HepG2 (cell line): ENCODE measurements around the gene ENG. TPM values are rescaled to one million over a fixed set of nuclear protein-coding genes. Genes with fewer than 3 reads are reported as not detected.

Experiments used
- CHCHD3 ChIP-seq: sonication (generic); formaldehyde crosslinking; IDR thresholded peaks from 2 replicates; pipeline ENCODE4 v1.8.0; 2022; ENCODE audit warnings: mild to moderate bottlenecking, missing genetic modification reagents, moderate library complexity
- ELF1 ChIP-seq: sonication (generic); formaldehyde crosslinking; IDR thresholded peaks from 2 replicates; pipeline ENCODE4 v1.4.0; 2020; ENCODE audit warnings: missing genetic modification reagents
- FOXK2 ChIP-seq: fragments of 450-650 bp; IDR thresholded peaks from 2 replicates; pipeline ENCODE4 v1.6.1; 2016
- GABPA ChIP-seq, 2 experiments: IDR thresholded peaks; 2 replicates each; pipeline ENCODE4 v1.6.1; 2011 to 2016; ENCODE audit warnings: low read depth in 2 of 2, low read length in 1 of 2, missing biosample characterization in 1 of 2, missing genetic modification characterization in 1 of 2
- GATA4 ChIP-seq: sonication (generic); IDR thresholded peaks from 2 replicates; pipeline ENCODE4 v1.6.1; 2016; ENCODE audit warnings: antibody characterized with exemption, low read depth, borderline replicate concordance
- JDP2 ChIP-seq: sonication (generic); formaldehyde crosslinking; IDR thresholded peaks from 2 replicates; pipeline ENCODE4 v1.8.1; 2022; ENCODE audit warnings: missing genetic modification reagents, borderline replicate concordance
- KMT2B ChIP-seq: IDR thresholded peaks from 2 replicates; pipeline ENCODE4 v1.6.1; 2016; ENCODE audit warnings: missing genetic modification reagents, missing compliant biosample characterization
- RBFOX2 ChIP-seq: fragments of 200-400 bp; formaldehyde crosslinking; IDR thresholded peaks from 2 replicates; pipeline ENCODE4 v1.6.1; 2017; ENCODE audit warnings: low read depth, mild to moderate bottlenecking, low read length
- SNAI1 ChIP-seq: sonication (generic); formaldehyde crosslinking; IDR thresholded peaks from 2 replicates; pipeline ENCODE4 v1.5.0; 2020; ENCODE audit warnings: mild to moderate bottlenecking, missing genetic modification reagents, borderline replicate concordance
- TBX2 ChIP-seq: sonication (generic); formaldehyde crosslinking; IDR thresholded peaks from 2 replicates; pipeline ENCODE4 v1.5.0; 2020; ENCODE audit warnings: missing genetic modification reagents, mild to moderate bottlenecking, borderline replicate concordance
- ZFX ChIP-seq: sonication (generic); formaldehyde crosslinking; IDR thresholded peaks from 2 replicates; pipeline ENCODE4 v1.4.0; 2020; ENCODE audit warnings: mild to moderate bottlenecking, low read depth, missing genetic modification reagents, moderate library complexity
- ZFYVE20 ChIP-seq: sonication (generic); formaldehyde crosslinking; IDR thresholded peaks from 2 replicates; pipeline ENCODE4 v1.8.0; 2023; ENCODE audit warnings: low read depth, mild to moderate bottlenecking, moderate library complexity, missing genetic modification reagents, borderline replicate concordance
- ZMYM3 ChIP-seq: sonication (generic); formaldehyde crosslinking; IDR thresholded peaks from 2 replicates; pipeline ENCODE4 v1.5.1; 2020; ENCODE audit warnings: mild to moderate bottlenecking, missing genetic modification reagents
- ZNF432 ChIP-seq: sonication (generic); formaldehyde crosslinking; IDR thresholded peaks from 2 replicates; pipeline ENCODE4 v1.5.0; 2020; ENCODE audit warnings: missing genetic modification reagents, mild to moderate bottlenecking, borderline replicate concordance
- ZNF605 ChIP-seq: sonication (generic); formaldehyde crosslinking; IDR thresholded peaks from 2 replicates; pipeline ENCODE4 v1.8.0; 2022; ENCODE audit warnings: mild to moderate bottlenecking, missing genetic modification reagents
- ZNF713 ChIP-seq: sonication (generic); formaldehyde crosslinking; IDR thresholded peaks from 2 replicates; pipeline ENCODE4 v1.4.0; 2020; ENCODE audit warnings: mild to moderate bottlenecking, missing genetic modification reagents
- ZNF768 ChIP-seq: sonication (generic); formaldehyde crosslinking; IDR thresholded peaks from 2 replicates; pipeline ENCODE4 v1.4.0; 2020; ENCODE audit warnings: missing genetic modification reagents
- ZNF773 ChIP-seq: sonication (generic); formaldehyde crosslinking; IDR thresholded peaks from 2 replicates; pipeline ENCODE4 v1.4.0; 2020; ENCODE audit warnings: missing genetic modification reagents, borderline replicate concordance
- ZSCAN9 ChIP-seq: IDR thresholded peaks from 2 replicates; pipeline ENCODE4 v1.6.1; 2016; ENCODE audit warnings: borderline replicate concordance
- polyA plus RNA-seq, 8 experiments: library from polyadenylated mRNA; depleted of rRNA in 3 of 8; stranded (reverse) in 7 of 8; unstranded in 1 of 8; fragments of >200 nt; fragmentation: Illumina TruSeq in 4 of 8; extraction: Trizol in 4 of 8; gene quantifications; 2 replicates each; pipeline versions ENCODE4 v1.2.1 to v1.2.3, GENCODE V29; 2011 to 2016; ENCODE audit warnings: low read depth in 4 of 8, missing spikeins in 1 of 8, mixed read lengths in 1 of 8; ENCODE audit not compliant: insufficient read depth in 1 of 8
- total RNA-seq, 5 experiments: library from RNA; depleted of rRNA; stranded (reverse); fragments of >200 nt; fragmentation: Illumina TruSeq; extraction: Trizol; gene quantifications; 2 replicates each; pipeline ENCODE4 v1.2.3, GENCODE V29; 2016; ENCODE audit warnings: low read depth in 1 of 5
- TF ChIP-seq, protein P1 (sequence below): sonication (generic); formaldehyde crosslinking; IDR thresholded peaks from 2 replicates; pipeline ENCODE4 v1.5.0; 2020; ENCODE audit warnings: mild to moderate bottlenecking, missing genetic modification reagents, moderate library complexity
- TF ChIP-seq, protein P2 (sequence below): sonication (generic); formaldehyde crosslinking; IDR thresholded peaks from 2 replicates; pipeline ENCODE4 v1.4.0; 2020; ENCODE audit warnings: missing genetic modification reagents
- TF ChIP-seq, protein P3 (sequence below): sonication (generic); formaldehyde crosslinking; conservative IDR thresholded peaks from 2 replicates; pipeline ENCODE4 v1.8.0; 2022; ENCODE audit warnings: low read depth, missing genetic modification reagents

ENG gene
- total and polyA plus RNA-seq, 2 of the 13 experiments (the other 11 are each of a cell fraction or from before 2014, with no cell fraction given) = 0.02 to 1.1 TPM

DNA sequence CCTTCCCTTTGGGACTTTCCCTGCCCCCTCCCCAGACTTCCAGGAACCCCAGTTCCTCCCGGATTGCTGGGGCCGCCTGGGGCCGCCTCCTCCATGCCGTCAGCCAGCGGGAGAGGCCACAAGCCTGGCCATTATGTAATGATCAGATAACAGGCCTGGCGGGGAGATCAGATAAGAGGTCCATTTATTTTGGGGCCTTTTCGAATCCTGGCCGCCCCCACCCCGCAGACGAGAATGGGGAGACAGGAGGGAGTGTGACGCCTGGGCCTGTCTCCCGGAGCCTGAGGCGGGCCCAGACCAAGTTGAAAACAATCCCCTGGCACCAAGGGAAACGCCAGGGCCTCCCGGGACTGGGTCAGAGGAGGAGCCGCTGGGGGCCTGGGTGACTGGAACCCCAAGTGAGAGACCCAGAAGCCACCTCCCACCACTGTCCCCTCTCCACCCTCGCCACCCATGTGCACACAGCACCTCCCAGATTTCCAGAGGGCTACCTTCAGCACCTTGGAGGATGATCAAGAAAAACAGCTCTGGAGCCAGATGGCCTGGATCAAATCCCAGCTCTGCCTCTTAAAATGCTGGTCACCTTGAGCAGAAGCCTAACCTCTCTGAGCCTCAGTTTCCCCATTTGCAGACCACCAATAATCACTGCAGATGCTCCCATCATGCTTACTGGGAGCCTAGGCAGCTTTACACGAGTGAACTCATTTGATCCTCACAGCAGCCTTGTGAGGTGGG, 7.8 kb downstream of the ENG start (continued):
- TF ChIP-seq ZFX (CRISPR knock-in tag) (0 out of 2 replicates have a peak, but pooled peaks have one; percentile 24), ELF1 (CRISPR knock-in tag) (no peak), ZNF432 (CRISPR knock-in tag) (no peak), TBX2 (CRISPR knock-in tag) (no peak), FOXK2 (no peak), ZNF768 (CRISPR knock-in tag) (peak; percentile 86), ZMYM3 (no peak), ZNF605 (CRISPR knock-in tag) (no peak), SNAI1 (CRISPR knock-in tag) (no peak), GABPA (IDR thresholded peaks at IDR 0.05; ENCODE audit: low read depth, low read length) (no peak), GABPA (CRISPR knock-in tag; IDR thresholded peaks at IDR 0.05; ENCODE audit: low read depth) (no peak), KMT2B (CRISPR knock-in tag) (no peak), ZNF773 (CRISPR knock-in tag) (no peak), RBFOX2 (0 out of 2 replicates have a peak, but pooled peaks have one; percentile 18), ZNF713 (no peak), JDP2 (CRISPR knock-in tag) (no peak), GATA4 (0 out of 2 replicates have a peak, but pooled peaks have one; percentile 13), CHCHD3 (no peak), ZFYVE20 (CRISPR knock-in tag) (no peak), ZSCAN9 (CRISPR knock-in tag) (no peak)
- TF ChIP-seq, protein P1, sequence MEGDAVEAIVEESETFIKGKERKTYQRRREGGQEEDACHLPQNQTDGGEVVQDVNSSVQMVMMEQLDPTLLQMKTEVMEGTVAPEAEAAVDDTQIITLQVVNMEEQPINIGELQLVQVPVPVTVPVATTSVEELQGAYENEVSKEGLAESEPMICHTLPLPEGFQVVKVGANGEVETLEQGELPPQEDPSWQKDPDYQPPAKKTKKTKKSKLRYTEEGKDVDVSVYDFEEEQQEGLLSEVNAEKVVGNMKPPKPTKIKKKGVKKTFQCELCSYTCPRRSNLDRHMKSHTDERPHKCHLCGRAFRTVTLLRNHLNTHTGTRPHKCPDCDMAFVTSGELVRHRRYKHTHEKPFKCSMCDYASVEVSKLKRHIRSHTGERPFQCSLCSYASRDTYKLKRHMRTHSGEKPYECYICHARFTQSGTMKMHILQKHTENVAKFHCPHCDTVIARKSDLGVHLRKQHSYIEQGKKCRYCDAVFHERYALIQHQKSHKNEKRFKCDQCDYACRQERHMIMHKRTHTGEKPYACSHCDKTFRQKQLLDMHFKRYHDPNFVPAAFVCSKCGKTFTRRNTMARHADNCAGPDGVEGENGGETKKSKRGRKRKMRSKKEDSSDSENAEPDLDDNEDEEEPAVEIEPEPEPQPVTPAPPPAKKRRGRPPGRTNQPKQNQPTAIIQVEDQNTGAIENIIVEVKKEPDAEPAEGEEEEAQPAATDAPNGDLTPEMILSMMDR (CRISPR knock-in tag) = 0 out of 2 replicates have a peak, but pooled peaks have one; percentile 8
- TF ChIP-seq, protein P2, sequence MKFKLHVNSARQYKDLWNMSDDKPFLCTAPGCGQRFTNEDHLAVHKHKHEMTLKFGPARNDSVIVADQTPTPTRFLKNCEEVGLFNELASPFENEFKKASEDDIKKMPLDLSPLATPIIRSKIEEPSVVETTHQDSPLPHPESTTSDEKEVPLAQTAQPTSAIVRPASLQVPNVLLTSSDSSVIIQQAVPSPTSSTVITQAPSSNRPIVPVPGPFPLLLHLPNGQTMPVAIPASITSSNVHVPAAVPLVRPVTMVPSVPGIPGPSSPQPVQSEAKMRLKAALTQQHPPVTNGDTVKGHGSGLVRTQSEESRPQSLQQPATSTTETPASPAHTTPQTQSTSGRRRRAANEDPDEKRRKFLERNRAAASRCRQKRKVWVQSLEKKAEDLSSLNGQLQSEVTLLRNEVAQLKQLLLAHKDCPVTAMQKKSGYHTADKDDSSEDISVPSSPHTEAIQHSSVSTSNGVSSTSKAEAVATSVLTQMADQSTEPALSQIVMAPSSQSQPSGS (CRISPR knock-in tag) = no peak
- TF ChIP-seq, protein P3, sequence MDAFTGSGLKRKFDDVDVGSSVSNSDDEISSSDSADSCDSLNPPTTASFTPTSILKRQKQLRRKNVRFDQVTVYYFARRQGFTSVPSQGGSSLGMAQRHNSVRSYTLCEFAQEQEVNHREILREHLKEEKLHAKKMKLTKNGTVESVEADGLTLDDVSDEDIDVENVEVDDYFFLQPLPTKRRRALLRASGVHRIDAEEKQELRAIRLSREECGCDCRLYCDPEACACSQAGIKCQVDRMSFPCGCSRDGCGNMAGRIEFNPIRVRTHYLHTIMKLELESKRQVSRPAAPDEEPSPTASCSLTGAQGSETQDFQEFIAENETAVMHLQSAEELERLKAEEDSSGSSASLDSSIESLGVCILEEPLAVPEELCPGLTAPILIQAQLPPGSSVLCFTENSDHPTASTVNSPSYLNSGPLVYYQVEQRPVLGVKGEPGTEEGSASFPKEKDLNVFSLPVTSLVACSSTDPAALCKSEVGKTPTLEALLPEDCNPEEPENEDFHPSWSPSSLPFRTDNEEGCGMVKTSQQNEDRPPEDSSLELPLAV (CRISPR knock-in tag) = no peak
